ENCODE measurements around the gene PSG5.
"Not testable (repeated sequence)": the region's sequence is repeated elsewhere in the genome, so short reads cannot be mapped to it uniquely, and the experiment has no call there.

Gene PSG5

GRCh38 chr19:43124360-43124759 is 62.0 kb downstream of the PSG5 start:
- no peak for TF ChIP-seq CTCF (IDR thresholded peaks at IDR 0.05; ENCODE audit: low read depth, low read length, missing control alignments)
- no peak overlapping the region for H3K4me3 ChIP-seq (replicated peaks; ENCODE audit: low read depth, low read length)
- no peak for DNase-seq (ENCODE audit: extremely low read depth, low read depth)

- peak; percentile 24 for DNase-seq (ENCODE audit: extremely low read depth, low read depth)
- not testable (repeated sequence) for H3K4me3 ChIP-seq (replicated peaks; ENCODE audit: low read depth, low read length)
Observed at GRCh38 chr19:43120433-43121026, 65.8 kb downstream of the PSG5 start.

GRCh38 chr19:43119526-43119925 is 66.8 kb downstream of the PSG5 start:
- not testable (repeated sequence) for DNase-seq (ENCODE audit: extremely low read depth, low read depth); H3K4me3 ChIP-seq (replicated peaks; ENCODE audit: low read depth, low read length)

Measured in HFF-Myc (cell line).